Measurements from ENCODE around the gene TLCD3A.
"Not testable (repeated sequence)": the region's sequence is repeated elsewhere in the genome, so short reads cannot be mapped to it uniquely, and the experiment has no call there.

Gene TLCD3A

DNA sequence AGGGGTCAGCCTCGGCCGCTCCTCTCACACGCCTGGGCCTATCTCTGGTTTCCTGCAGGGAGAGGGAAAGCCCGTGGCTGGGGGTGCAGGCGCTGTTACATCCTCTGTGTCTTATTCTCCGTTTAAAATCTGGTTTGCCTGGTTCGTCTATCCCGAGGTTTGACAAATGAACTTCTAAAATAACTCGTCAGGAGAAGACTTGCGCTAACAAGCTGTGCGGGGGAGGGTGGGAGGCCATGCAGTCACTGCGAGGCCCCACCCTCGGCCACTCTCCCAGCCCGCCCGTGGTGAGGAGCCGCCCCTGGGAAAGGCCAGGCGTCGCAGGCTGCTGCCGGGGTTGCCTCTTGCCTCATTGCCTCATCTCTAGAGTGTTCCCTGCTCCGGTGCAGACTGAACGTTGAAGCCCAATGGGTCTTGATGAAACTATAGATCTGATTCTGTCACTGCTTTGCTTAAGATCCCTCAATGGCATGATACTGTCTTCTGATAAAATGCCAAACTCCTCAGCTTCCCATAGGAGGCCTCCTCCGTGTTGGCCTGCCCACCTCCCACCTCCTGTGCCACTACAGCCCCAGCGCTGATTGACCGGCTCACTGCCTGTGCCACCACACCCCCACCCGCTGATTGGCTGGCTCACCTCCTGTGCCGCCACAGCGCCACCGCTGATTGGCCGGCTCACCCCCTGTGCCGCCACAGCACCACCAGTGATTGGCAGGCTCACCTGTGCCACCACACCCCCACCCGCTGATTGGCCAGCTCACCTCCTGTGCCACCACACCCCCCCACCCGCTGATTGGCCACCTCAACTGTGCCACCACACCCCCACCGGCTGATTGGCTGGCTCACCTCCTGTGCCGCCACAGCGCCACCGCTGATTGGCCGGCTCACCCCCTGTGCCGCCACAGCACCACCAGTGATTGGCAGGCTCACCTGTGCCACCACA, 57.8 kb downstream of the TLCD3A start:
- DNase-seq = not testable (repeated sequence)

DNA sequence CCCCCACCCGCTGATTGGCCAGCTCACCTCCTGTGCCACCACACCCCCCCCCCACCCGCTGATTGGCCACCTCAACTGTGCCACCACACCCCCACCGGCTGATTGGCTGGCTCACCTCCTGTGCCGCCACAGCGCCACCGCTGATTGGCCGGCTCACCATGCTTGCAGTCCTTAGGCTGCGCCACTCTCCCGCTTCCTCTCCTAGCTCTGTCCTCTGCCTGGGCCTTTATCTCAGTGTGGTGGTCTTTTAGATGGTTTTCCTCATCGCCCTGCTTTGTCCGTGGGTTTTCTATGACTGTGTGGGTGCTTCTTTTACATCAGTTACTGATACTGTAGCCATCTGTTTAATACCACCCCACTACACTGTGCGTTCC, 58.5 kb downstream of the TLCD3A start:
- DNase-seq = not testable (repeated sequence)

- no peak for DNase-seq
These were observed 59.4 kb downstream of the TLCD3A start for GRCh38 chr17:791829-792228.

GRCh38 chr17:792277-792676, 59.9 kb downstream of the TLCD3A start:
- DNase-seq = no peak

Data from activated naive CD4-positive, alpha-beta T cell (primary cell).